NCI-H524 (cell line): ENCODE measurements around the gene DDI2.
"Not testable (repeated sequence)": the region's sequence is repeated elsewhere in the genome, so short reads cannot be mapped to it uniquely, and the experiment has no call there.

Source experiments
- DNase-seq, 2 experiments: peaks; one replicate each; lab custom pipeline; 2025; lab: John Stamatoyannopoulos, UW

DDI2 gene

DNA sequence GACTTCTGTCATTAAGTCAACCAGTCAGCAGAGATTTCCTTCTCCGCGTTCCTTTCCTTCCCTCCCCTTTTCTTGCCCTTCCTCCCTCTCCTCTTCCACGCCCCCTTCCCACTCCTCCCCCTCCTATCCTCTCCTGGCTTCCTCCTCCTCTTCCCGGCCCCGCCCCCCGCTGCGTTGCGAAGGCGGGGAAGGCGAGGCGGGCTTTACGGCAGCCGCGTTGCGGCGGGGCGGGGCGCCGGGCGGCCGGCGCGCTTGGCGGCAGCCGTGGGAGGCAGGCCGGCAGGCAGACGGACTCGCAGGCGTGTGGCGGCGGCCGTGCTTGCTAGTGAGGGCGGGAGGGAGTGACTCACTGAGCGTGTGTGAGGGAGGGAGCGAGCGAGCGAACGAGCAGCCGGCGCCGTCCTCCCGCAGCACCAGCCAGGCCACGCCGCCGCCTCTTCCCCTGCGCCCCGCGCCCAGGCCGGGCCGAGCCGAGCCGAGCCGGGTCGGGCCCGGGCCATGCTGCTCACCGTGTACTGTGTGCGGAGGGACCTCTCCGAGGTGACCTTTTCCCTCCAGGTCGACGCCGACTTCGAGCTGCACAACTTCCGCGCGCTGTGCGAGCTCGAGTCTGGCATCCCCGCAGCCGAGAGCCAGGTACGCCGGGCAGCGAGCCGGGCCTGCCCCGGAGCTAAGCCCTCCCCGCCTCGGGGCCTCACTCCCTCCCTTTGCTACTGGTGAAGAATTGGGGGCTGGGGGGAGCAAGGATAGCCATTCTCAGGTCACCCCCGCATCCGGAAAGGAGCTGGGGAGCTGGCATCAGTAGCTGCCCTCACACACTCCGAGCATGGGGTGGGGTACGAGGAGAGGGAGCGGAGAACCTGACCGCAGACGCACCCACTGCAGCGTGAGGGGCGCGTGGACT is at the start of gene DDI2:
Gene DDI2, plus strand, starts transcription at position 286 of the 904 bp plus-strand sequence. Its CDS starts 213 bp downstream, at position 499.
- peak; percentile 94 to 95 for DNase-seq

- no peak for DNase-seq
Observed at GRCh38 chr1:15568387-15569073, 48.7 kb upstream of the DDI2 start.

GRCh38 chr1:15570861-15571260 is 46.4 kb upstream of the DDI2 start:
- DNase-seq: no peak

DNA sequence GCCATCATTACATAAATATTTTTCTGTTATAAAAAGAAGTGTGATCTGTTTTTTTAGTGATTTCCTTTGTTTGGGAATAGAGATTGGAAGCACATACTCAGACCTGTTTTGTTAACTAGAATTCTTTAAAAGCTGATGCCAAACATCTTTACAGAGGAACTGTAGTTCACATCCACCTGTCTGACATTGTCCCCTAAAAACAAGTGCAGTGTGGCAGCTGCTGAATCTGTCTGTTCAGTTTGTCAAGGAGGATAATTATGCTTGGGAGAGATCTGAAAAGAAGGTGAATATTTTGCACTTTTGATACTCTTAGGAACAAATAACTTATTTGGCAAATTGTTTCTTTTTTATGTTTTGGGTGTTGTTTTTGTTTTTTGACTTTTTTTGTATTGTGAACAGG is 46.0 kb upstream of the DDI2 start:
- no peak for DNase-seq

DNA sequence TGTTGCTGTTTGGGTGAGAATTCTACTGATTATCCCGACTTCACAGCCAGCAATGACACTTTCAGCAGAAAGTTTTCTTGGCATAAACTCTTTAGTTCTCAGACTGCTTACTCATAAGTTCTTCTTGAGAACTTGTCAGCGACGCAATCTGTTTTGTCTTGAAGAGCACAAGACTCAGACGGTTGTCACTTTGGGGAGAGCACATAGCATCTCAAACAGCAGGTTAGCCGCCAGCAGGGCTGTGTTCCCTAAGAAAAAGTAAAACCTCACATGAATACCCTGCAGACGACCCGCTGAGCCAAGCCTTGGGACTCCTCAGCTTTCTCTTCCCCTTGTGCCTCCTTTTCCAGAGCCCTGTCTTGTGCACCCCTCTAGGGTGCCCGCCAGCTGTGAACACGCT is 43.8 kb upstream of the DDI2 start:
- DNase-seq: no peak

GRCh38 chr1:15574741-15575140 is 42.5 kb upstream of the DDI2 start:
- no peak for DNase-seq

DNA sequence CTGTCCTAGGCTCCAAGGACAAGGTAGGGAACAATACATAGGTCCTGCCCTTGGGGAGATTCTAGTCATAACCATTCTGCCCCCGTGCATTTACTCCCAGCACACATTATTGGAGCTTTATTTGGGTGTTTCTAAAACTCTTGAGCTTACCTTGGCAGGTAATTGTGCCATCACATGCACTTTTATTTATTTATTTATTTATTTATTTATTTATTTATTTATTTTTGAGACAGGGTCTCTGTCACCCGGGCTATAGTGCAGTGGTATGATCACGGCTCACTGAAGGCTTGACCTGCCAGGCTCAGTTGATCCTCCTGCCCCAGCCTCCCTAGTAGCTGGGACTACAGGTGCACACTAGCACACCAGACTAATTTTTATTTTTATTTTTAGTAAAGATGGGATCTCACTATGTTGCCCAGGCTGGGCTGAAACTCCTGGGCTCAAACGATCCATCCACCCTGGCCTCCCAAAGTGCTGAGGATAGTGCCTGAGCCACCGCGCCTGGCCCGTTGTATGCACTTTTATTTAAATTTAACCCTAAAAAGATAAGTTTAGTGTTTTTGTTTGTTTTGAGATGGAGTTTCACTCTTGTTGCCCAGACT is 41.6 kb upstream of the DDI2 start:
- no peak for DNase-seq

DNA sequence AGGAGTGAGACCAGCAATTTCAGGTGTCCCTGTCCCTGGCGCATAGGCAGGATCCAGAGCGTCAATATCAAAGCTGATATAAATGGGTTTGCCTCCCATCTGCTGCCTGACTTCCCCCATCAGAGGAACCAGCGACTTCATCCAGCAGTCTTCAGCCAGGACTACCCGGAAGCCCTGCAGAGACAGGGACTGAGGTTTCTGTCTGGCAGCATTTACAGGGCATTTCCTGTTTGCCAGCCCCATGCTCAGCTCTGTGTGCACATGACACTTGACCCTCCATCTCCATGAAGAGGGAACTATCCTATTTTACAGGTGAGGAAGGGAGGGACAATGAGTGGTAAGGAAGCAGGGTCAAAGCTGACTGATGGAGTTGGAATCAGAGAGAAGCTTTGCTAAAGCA is 39.6 kb upstream of the DDI2 start:
- no peak for DNase-seq

GRCh38 chr1:15578921-15579682 is 38.2 kb upstream of the DDI2 start:
- DNase-seq: no peak

DNA sequence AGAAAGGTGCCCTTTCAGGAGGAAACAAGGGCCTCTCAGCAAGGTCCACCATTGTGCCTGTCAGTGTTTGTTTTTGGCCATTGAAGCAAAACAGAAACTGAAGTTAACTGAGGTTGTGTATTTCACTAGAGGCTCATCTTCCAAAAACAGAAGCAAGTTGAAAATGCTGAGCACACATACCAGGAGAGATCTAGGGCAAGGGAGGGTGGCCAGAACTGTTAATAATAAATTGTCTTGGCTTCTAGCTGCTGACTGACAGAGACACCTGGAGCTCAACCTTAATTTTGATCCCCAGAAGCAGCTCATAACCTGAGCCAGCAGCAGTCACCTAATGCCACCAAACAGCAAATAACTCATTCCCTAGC is 37.6 kb upstream of the DDI2 start:
- DNase-seq: no peak

DNA sequence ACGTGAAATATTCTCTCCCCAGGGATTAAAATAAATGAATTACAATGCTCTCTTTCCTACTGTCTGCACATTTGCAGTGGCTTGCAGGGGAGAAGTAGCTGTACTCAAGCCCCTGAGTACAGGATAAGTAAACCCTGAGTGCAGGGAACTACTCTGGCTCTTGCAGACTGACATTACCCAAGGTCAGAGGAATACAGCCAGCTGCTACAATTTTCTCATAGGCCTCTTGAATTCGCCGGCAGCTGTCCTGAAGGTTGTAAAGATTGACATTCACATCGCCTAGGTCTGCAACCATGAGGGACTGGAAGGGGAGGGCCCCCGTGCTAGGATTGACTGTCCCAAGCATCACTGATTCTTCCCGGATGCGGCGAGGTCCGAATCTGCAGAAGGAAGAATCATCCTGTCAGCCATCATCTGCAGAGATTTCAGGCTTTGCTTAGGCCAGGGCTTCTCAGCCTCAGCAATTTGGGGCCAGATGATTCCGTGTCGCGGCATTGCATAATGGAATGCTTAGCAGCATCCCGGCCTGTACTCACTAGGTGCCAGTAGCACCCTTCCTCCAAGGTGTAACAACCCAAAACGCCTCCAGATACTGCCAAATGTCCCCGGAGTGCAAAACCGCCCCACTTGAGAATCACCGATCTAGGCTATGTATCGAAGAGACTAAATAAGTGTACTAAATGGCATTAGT is 34.1 kb upstream of the DDI2 start:
- DNase-seq: peak; percentile 20 to 71

GRCh38 chr1:15584489-15585363 is 32.5 kb upstream of the DDI2 start, which contains the start of gene AGMAT:
Gene AGMAT (minus strand): TSS chr1:15585051. CDS start chr1:15584967, 84 bp downstream.
- DNase-seq: no peak

GRCh38 chr1:15592285-15592684 is 25.0 kb upstream of the DDI2 start:
- DNase-seq: no peak

DNA sequence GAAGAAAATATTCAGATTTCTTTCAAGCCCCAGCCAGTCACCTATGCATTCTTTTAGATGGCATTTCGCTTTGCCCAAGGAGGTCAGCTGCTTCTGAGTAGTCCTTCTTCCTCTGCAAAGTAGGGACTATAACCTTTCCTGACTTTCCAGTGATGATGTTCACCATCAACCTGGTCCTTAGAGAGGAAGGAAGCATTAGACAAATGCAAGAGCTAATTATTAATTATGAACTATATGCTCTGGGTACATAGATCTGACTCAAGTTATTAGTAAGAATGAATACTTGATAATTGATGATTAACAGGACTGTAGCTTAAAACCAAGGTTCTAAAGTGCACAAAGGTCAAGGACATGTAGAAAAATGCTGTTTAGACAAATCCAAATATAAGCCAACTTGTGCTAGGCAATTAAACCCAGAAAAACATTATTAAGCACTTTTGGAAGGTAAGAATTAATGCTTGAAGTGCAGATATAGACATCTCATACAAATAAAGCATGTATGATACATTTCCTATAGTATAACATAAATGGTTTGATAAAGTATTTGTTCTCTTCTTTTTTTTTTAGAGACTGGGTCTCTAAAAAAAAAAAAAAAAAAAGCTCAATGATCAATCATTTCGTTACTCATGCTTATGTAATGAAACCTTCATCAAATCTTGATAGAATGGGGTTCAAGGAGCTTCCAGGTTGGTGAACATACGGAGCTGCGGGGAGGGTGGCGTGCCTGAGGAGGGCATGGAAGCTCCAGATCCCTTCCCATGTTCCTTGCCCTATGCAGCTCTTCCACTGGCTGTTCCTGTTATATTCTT is 21.2 kb upstream of the DDI2 start:
- no peak for DNase-seq

GRCh38 chr1:15598436-15598835 is 18.8 kb upstream of the DDI2 start:
- no peak for DNase-seq

GRCh38 chr1:15603050-15603965 is 13.9 kb upstream of the DDI2 start:
- DNase-seq: peak; percentile 89 to 97

GRCh38 chr1:15603966-15604282 is 13.3 kb upstream of the DDI2 start:
- not testable (repeated sequence) for DNase-seq

- not testable (repeated sequence) for DNase-seq
Observed at GRCh38 chr1:15604400-15604799, 12.9 kb upstream of the DDI2 start.
